Upper lobe of right lung (tissue), 1 donor: ENCODE results near the gene LRRK2. TPM values are rescaled to one million over a fixed set of nuclear protein-coding genes. Genes with fewer than 3 reads are reported as not detected.
A peak's percentile ranks its signal among the peaks of the same experiment; 100 is the strongest.

Source experiments
- ATAC-seq: fragments of 200-7000 bp; cut with Tn5 transposase; one replicate; pipeline ENCODE4 v1.9.1; 2020; ENCODE audit warnings: mild to moderate bottlenecking, moderate library complexity
- DNase-seq: peaks from one replicate; pipeline ENCODE4 v3.0.0-alpha.2; 2020
- H3K27ac ChIP-seq: fragments of 200-600 bp; one replicate; pipeline ENCODE4 v1.8.0; 2022
- H3K27me3 ChIP-seq: fragments of 200-600 bp; one replicate; pipeline ENCODE4 v1.8.0; 2022; ENCODE audit warnings: mild to moderate bottlenecking
- H3K36me3 ChIP-seq: fragments of 200-600 bp; one replicate; pipeline ENCODE4 v1.8.0; 2022
- H3K4me1 ChIP-seq: fragments of 200-600 bp; one replicate; pipeline ENCODE4 v1.8.0; 2022
- H3K4me3 ChIP-seq: fragments of 200-600 bp; one replicate; pipeline ENCODE4 v1.8.0; 2022; ENCODE audit warnings: mild to moderate bottlenecking
- H3K9me3 ChIP-seq: fragments of 200-600 bp; one replicate; pipeline ENCODE4 v1.8.0; 2022
- CTCF ChIP-seq: fragments of 200-600 bp; IDR thresholded peaks from one replicate; pipeline ENCODE4 v1.8.0; 2022; ENCODE audit warnings: antibody characterized with exemption
- intact Hi-C: fragments of 100-400 bp; cut with DNase I; formaldehyde crosslinking; loops from one replicate; pipeline ENCODE4 v1.11.0; 2022
- total RNA-seq: library from RNA; stranded (reverse); fragmentation: NEBNext Ultra II Directional; extraction: Animal tissue kit (Norgen Biotek cat#: 25700); gene quantifications from one replicate; pipeline ENCODE4 v1.2.1, GENCODE V29; 2021
- donor health status: DM: no; HTN: yes; CAD: no; lungs with severe emphysema.

Gene LRRK2
- total RNA-seq, 1 donor from 2014 or later, result 415 TPM

DNA sequence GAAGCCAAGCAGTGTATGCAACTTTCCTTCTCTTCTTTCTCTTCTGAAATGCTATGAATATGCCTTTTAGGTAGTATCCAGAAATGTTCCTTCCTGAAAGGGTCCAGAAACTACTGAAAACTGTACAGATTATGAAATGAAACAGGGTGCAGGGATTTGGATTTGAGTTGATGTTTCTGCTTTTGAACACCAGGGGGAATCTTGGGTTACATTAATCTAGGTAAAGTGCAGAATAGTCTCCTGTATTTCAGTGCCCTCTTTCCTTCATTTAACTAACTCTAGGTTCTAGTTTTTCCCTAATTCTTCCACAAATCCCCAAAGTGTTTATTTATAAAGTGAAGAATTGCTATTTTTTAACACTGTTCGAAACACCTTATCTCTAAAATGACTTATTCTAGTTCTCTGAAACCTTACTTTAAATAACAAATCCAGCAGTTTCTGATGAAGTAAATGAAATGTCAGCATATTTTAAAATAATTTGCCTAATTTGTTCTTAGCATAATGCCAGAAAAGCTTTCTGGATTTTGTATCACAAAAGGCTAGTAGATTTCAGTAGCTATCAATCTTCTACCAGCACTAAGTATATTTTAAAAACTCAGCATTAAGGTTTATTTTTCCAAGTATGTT is 111.9 kb downstream of the LRRK2 start:
- ATAC-seq (peak; percentile 28), DNase-seq (no peak)
- no peaks in the 10 kb centered on the region for H3K9me3 ChIP-seq
- H3K4me3 ChIP-seq, result no peak overlapping the region
- no peaks in the 10 kb centered on the region for H3K4me1 ChIP-seq
- intact Hi-C loops, result no loop called here
- H3K27me3 ChIP-seq, result no peaks in the 10 kb centered on the region
- H3K27ac ChIP-seq, result no peak overlapping the region
- peaks cover 85% of the 10 kb centered on the region for H3K36me3 ChIP-seq
- TF ChIP-seq CTCF, result peak; percentile 33

DNA sequence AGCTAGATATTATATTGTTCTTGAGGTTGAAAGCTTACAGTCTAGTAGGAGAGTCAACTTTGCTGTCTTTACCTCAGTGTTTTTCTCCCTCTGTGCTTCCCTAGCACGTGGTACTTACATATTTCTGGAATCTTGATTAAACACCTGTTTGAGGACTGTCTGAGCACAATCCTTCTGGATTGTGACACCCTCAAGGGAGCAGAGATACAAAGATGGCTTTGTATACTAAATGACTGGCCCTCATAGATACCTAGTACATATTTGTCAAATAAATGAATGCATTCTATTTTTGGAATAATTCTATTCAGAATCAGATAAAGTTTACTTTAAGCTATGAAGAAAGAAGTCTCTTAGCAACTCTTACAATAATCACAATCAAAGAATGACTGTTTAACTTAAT is 113.3 kb downstream of the LRRK2 start:
- no peak for ATAC-seq
- Histone ChIP-seq H3K9me3 (no peaks in the 10 kb centered on the region), H3K27me3 (no peaks in the 10 kb centered on the region), H3K4me3 (no peak overlapping the region), H3K4me1 (no peaks in the 10 kb centered on the region), H3K27ac (no peak overlapping the region), H3K36me3 (peaks cover 86% of the 10 kb centered on the region)
- TF ChIP-seq CTCF, result no peak
- no peak for DNase-seq
- intact Hi-C loops, result no loop called here

- TF ChIP-seq CTCF, result no peak
- Histone ChIP-seq H3K36me3 (peaks cover 87% of the 10 kb centered on the region), H3K27me3 (no peaks in the 10 kb centered on the region), H3K27ac (no peak overlapping the region), H3K9me3 (no peaks in the 10 kb centered on the region), H3K4me1 (no peaks in the 10 kb centered on the region), H3K4me3 (no peak overlapping the region)
- DNase-seq, result no peak
- intact Hi-C loops, result no loop called here
- ATAC-seq, result no peak
These were observed 113.8 kb downstream of the LRRK2 start for GRCh38 chr12:40338621-40339020.

DNA sequence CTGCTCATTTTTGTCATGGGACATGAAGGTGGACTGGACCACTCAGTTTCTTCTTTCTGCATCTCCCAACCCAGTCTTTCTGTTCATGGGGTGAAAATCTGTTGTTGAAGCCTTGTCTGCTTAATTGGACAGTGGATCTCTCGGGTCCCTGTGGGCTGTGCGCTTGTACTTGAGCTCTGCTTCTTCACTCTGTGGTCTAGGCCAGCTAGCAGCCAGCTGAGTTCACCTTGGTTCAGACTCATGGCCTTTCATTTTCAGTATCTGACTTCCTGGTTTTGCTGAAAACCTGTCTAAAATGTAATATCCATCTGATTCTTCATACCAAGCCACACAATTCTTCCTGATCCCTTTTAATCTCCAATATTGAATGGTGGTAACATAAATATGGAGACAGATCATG is 117.2 kb downstream of the LRRK2 start:
- DNase-seq (no peak), ATAC-seq (peak; percentile 40)
- Histone ChIP-seq H3K9me3 (no peaks in the 10 kb centered on the region), H3K4me1 (no peaks in the 10 kb centered on the region), H3K27me3 (no peaks in the 10 kb centered on the region), H3K27ac (no peak overlapping the region), H3K36me3 (peaks cover 79% of the 10 kb centered on the region), H3K4me3 (no peak overlapping the region)
- no peak for TF ChIP-seq CTCF
- intact Hi-C loops, result no loop called here

DNA sequence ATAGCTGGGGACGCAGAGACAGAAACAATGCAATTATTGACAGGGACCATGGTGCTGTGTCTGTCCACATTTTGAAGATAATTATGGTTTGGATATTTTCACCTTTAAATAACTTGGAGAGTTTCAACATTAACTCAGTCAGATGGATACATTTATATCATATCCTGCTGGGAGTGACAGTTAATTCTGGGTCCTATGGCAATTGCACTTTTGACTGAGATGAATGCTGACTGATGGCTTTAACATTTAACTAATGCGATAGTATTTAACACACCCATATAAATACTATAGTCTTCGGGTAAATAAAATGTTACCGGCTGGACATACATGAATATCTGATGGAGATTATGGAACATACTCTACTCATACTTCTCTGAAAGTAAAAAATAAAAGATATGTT is 118.3 kb downstream of the LRRK2 start:
- intact Hi-C loops, result no loop called here
- no peaks in the 10 kb centered on the region for H3K9me3 ChIP-seq
- H3K27ac ChIP-seq, result no peak overlapping the region
- H3K4me1 ChIP-seq, result no peaks in the 10 kb centered on the region
- ATAC-seq, result no peak
- TF ChIP-seq CTCF, result no peak
- H3K4me3 ChIP-seq, result no peak overlapping the region
- H3K36me3 ChIP-seq, result peaks cover 79% of the 10 kb centered on the region
- no peaks in the 10 kb centered on the region for H3K27me3 ChIP-seq
- DNase-seq, result no peak

- H3K4me1 ChIP-seq, result no peaks in the 10 kb centered on the region
- no peak overlapping the region for H3K4me3 ChIP-seq
- H3K9me3 ChIP-seq, result no peaks in the 10 kb centered on the region
- ATAC-seq (no peak), DNase-seq (no peak)
- intact Hi-C loops, result no loop called here
- H3K27me3 ChIP-seq, result no peaks in the 10 kb centered on the region
- TF ChIP-seq CTCF, result no peak
- H3K36me3 ChIP-seq, result peaks cover 79% of the 10 kb centered on the region
- H3K27ac ChIP-seq, result no peak overlapping the region
These were observed 119.5 kb downstream of the LRRK2 start for GRCh38 chr12:40344312-40344711.
